Measurements from ENCODE around the gene KDELR3.

DNA sequence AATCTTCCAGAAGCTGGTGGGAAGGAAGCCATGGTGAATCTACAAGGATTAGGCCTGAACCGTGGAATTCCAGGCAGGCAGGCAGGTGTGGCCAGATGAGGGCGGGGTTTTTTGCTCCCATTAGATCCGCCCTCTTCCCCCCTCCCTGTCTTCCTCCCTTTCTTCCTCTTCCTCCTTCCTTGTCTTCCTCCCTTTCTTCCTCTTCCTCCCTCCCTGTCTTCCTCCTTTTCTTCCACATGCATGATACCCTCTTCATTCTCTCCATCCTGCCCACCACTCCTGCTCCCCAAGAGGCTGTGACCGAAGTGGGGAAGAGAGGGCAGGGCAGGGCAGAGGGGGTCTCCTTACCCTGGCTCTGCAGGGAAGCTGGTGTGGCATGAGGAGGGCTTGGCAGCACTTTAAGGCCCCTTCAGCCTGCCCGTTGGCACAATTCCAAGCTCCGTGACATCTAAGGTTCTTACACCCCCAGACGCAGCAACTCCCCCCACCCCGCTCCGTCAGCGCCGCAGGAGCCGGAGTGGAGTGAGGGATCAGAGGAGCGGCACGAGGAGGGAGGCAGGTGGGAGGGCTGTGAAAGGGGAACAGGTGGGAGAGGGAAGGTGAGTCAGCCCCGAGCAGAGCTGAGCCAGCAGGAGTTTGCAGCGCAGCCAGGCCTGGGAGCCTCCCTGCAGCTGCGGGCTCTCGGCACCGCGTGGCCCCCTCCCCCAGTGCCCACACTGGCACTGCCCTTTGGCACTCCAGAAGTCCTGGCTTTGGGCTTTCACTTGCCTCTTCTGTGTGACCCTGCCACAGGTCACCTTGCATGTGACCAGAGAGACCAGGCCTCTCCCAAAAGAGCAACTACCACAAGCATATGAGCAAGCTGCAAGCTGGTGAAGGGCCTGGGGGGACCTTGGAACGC is 45.0 kb upstream of the KDELR3 start:
- TF ChIP-seq, protein P1, sequence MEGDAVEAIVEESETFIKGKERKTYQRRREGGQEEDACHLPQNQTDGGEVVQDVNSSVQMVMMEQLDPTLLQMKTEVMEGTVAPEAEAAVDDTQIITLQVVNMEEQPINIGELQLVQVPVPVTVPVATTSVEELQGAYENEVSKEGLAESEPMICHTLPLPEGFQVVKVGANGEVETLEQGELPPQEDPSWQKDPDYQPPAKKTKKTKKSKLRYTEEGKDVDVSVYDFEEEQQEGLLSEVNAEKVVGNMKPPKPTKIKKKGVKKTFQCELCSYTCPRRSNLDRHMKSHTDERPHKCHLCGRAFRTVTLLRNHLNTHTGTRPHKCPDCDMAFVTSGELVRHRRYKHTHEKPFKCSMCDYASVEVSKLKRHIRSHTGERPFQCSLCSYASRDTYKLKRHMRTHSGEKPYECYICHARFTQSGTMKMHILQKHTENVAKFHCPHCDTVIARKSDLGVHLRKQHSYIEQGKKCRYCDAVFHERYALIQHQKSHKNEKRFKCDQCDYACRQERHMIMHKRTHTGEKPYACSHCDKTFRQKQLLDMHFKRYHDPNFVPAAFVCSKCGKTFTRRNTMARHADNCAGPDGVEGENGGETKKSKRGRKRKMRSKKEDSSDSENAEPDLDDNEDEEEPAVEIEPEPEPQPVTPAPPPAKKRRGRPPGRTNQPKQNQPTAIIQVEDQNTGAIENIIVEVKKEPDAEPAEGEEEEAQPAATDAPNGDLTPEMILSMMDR (IDR thresholded peaks at IDR 0.05; ENCODE audit: extremely low read depth in 1 of 2, insufficient read depth in 1 of 2, low read depth in 1 of 2, low read length in 2 of 2): no peak
- TF ChIP-seq EZH2 (IDR thresholded peaks at IDR 0.05; ENCODE audit: borderline replicate concordance, low read depth, low read length, severe bottlenecking): no peak

Measured in endothelial cell of umbilical vein (primary cell).